ENCODE data around the gene BLOC1S4. TPM values are rescaled to one million over a fixed set of nuclear protein-coding genes. Genes with fewer than 3 reads are reported as not detected.

BLOC1S4 gene
- total and polyA plus RNA-seq, 2 donors (not counting 1 experiment from before 2014, with no cell fraction given), result 26.3 to 35.5 TPM

DNA sequence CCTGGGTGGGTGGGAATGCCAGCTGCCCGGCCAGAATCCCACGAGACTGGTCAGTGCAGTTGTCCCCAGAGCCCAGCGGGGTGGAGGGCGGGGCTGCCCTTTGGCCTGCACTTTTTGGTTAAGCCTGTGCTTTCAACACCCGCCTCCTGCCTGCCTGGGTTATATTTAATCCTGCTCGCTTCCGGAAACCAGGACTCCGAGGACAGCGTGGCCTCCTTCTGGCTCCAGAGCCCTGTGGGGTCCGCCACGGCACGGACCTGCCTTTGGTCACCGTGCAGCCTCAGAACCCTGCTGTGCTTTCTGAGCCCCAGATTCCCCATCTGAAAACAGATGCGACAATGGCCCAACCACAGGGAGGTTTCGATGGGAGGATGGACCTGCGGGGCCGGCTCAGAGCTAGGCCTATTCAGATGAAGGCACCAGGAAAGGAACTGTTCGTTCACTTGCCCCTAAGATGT, 37.2 kb downstream of the BLOC1S4 start:
- no peak for ATAC-seq (ENCODE audit: low read depth)
- Histone ChIP-seq H3K4me1 (ENCODE audit: control insufficient read depth in 2 of 2, insufficient read depth in 2 of 2, low read length in 2 of 2) (no peaks in the 10 kb centered on the region), H4K20me1 (ENCODE audit: control insufficient read depth, insufficient read depth, low read length, poor library complexity, severe bottlenecking) (no peaks in the 10 kb centered on the region), H3K9ac (ENCODE audit: low read length) (no peak overlapping the region), H3K4me3 (ENCODE audit: control extremely low read depth in 1 of 5, extremely low read depth in 1 of 5, insufficient read depth in 1 of 5, low read depth in 2 of 5, low read length in 4 of 5) (no peak overlapping the region), H3K27ac (ENCODE audit: low read length in 2 of 2) (no peak overlapping the region), H3K4me2 (replicated peaks; ENCODE audit: low read depth, low read length, poor library complexity, severe bottlenecking) (no peak overlapping the region), H3K27me3 (replicated peaks in 1 of 4; ENCODE audit: control extremely low read depth in 1 of 4, control insufficient read depth in 3 of 4, insufficient read depth in 4 of 4, low read length in 3 of 4) (no peaks in the 10 kb centered on the region), H3K9me3 (ENCODE audit: control extremely low read depth in 1 of 3, control insufficient read depth in 2 of 3, insufficient read depth in 1 of 3, low read length in 2 of 3) (no peaks in the 10 kb centered on the region), H3K36me3 (replicated peaks in 1 of 2; ENCODE audit: control extremely low read depth in 1 of 2, control insufficient read depth in 1 of 2, extremely low read depth in 1 of 2, insufficient read depth in 2 of 2, low read length in 1 of 2) (no peaks in the 10 kb centered on the region), H3K79me2 (ENCODE audit: control insufficient read depth, insufficient read depth, low read length) (no peaks in the 10 kb centered on the region), H2AFZ (ENCODE audit: insufficient read depth, low read depth, low read length, poor library complexity, severe bottlenecking) (no peak overlapping the region)
- TF ChIP-seq EZH2 (IDR thresholded peaks at IDR 0.05; ENCODE audit: borderline replicate concordance, insufficient read depth, low read depth, low read length, poor library complexity, severe bottlenecking), result no peak
- TF ChIP-seq CTCF (IDR thresholded peaks at IDR 0.05), result no peak
- Mint-ChIP-seq H3K4me1 (no peaks in the 10 kb centered on the region), H3K27ac (no peak overlapping the region), H3K4me3 (no peak overlapping the region), H3K27me3 (peaks cover 3% of the 10 kb centered on the region), H3K9me3 (ENCODE audit: insufficient read depth) (no peaks in the 10 kb centered on the region)
- intact Hi-C loops (cut with micrococcal nuclease), result no loop called here
- no peak for DNase-seq
- ChIA-PET CTCF (no interaction called here), POLR2A (no interaction called here)
- 97% methylated on average over 18 of the region's 18 CpGs for WGBS (ENCODE audit: insufficient coverage)

GRCh38 chr4:6753891-6754290, 37.9 kb downstream of the BLOC1S4 start:
- Histone ChIP-seq H2AFZ (ENCODE audit: insufficient read depth, low read depth, low read length, poor library complexity, severe bottlenecking) (no peak overlapping the region), H4K20me1 (ENCODE audit: control insufficient read depth, insufficient read depth, low read length, poor library complexity, severe bottlenecking) (no peaks in the 10 kb centered on the region), H3K4me3 (ENCODE audit: control extremely low read depth in 1 of 5, extremely low read depth in 1 of 5, insufficient read depth in 1 of 5, low read depth in 2 of 5, low read length in 4 of 5) (no peak overlapping the region), H3K9me3 (ENCODE audit: control extremely low read depth in 1 of 3, control insufficient read depth in 2 of 3, insufficient read depth in 1 of 3, low read length in 2 of 3) (no peaks in the 10 kb centered on the region), H3K79me2 (ENCODE audit: control insufficient read depth, insufficient read depth, low read length) (no peaks in the 10 kb centered on the region), H3K27me3 (replicated peaks in 1 of 4; ENCODE audit: control extremely low read depth in 1 of 4, control insufficient read depth in 3 of 4, insufficient read depth in 4 of 4, low read length in 3 of 4) (no peaks in the 10 kb centered on the region), H3K4me1 (ENCODE audit: control insufficient read depth in 2 of 2, insufficient read depth in 2 of 2, low read length in 2 of 2) (no peaks in the 10 kb centered on the region), H3K36me3 (replicated peaks in 1 of 2; ENCODE audit: control extremely low read depth in 1 of 2, control insufficient read depth in 1 of 2, extremely low read depth in 1 of 2, insufficient read depth in 2 of 2, low read length in 1 of 2) (no peaks in the 10 kb centered on the region), H3K27ac (ENCODE audit: low read length in 2 of 2) (no peak overlapping the region), H3K4me2 (replicated peaks; ENCODE audit: low read depth, low read length, poor library complexity, severe bottlenecking) (no peak overlapping the region), H3K9ac (ENCODE audit: low read length) (no peak overlapping the region)
- H3K27ac Mint-ChIP-seq, result no peak overlapping the region
- ChIA-PET POLR2A (no interaction called here), CTCF (no interaction called here)
- H3K27me3 Mint-ChIP-seq, result peaks cover 3% of the 10 kb centered on the region
- TF ChIP-seq EZH2 (IDR thresholded peaks at IDR 0.05; ENCODE audit: borderline replicate concordance, insufficient read depth, low read depth, low read length, poor library complexity, severe bottlenecking) (no peak), CTCF (IDR thresholded peaks at IDR 0.05) (no peak)
- WGBS (ENCODE audit: insufficient coverage), result 82% methylated on average over 8 of the region's 9 CpGs
- no peak overlapping the region for H3K4me3 Mint-ChIP-seq
- no peak for ATAC-seq (ENCODE audit: low read depth)
- intact Hi-C loops (cut with micrococcal nuclease), result no loop called here
- H3K9me3 Mint-ChIP-seq (ENCODE audit: insufficient read depth), result no peaks in the 10 kb centered on the region
- H3K4me1 Mint-ChIP-seq, result no peaks in the 10 kb centered on the region
- DNase-seq, result no peak
